ENCODE measurements around the gene CARD9. TPM values are rescaled to one million over a fixed set of nuclear protein-coding genes. Genes with fewer than 3 reads are reported as not detected.

CARD9 gene
- total and polyA plus RNA-seq, 7 donors: 0.26 to 1.1 (median 0.56) TPM

- Histone ChIP-seq H3K36me3 (ENCODE audit: insufficient read depth in 1 of 2, low read depth in 1 of 2) (no peaks in the 10 kb centered on the region), H3K4me1 (no peaks in the 10 kb centered on the region), H3K27ac (no peak overlapping the region), H3K4me3 (no peak overlapping the region), H3K9me3 (peaks cover 12% of the 10 kb centered on the region), H3K27me3 (ENCODE audit: insufficient read depth in 3 of 3, low read length in 2 of 3) (peaks cover 0 to 18% (median 6%) of the 10 kb centered on the region in 3 donors)
- TF ChIP-seq, protein P1, sequence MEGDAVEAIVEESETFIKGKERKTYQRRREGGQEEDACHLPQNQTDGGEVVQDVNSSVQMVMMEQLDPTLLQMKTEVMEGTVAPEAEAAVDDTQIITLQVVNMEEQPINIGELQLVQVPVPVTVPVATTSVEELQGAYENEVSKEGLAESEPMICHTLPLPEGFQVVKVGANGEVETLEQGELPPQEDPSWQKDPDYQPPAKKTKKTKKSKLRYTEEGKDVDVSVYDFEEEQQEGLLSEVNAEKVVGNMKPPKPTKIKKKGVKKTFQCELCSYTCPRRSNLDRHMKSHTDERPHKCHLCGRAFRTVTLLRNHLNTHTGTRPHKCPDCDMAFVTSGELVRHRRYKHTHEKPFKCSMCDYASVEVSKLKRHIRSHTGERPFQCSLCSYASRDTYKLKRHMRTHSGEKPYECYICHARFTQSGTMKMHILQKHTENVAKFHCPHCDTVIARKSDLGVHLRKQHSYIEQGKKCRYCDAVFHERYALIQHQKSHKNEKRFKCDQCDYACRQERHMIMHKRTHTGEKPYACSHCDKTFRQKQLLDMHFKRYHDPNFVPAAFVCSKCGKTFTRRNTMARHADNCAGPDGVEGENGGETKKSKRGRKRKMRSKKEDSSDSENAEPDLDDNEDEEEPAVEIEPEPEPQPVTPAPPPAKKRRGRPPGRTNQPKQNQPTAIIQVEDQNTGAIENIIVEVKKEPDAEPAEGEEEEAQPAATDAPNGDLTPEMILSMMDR (IDR thresholded peaks at IDR 0.05): no peak
- intact Hi-C loops (cut with DNase I): no loop called here
- no peak for ATAC-seq
- no peak for DNase-seq
- whole genome bisulfite sequencing, 3 donors: 67 to 75% (median 71%) methylated on average over 21 of the region's 21 CpGs
Observed at GRCh38 chr9:136318111-136318775, 55.2 kb downstream of the CARD9 start.

- H3K27ac ChIP-seq: no peak overlapping the region
- no peak for DNase-seq
- intact Hi-C loops (cut with DNase I): no loop called here
- H3K36me3 ChIP-seq (ENCODE audit: insufficient read depth in 1 of 2, low read depth in 1 of 2): no peaks in the 10 kb centered on the region
- WGBS, 3 donors: 82 to 85% (median 83%) methylated on average over 14 to 16 of the region's 16 CpGs
- peaks cover 0 to 15% (median 6%) of the 10 kb centered on the region in 3 donors for H3K27me3 ChIP-seq (ENCODE audit: insufficient read depth in 3 of 3, low read length in 2 of 3)
- no peaks in the 10 kb centered on the region for H3K4me1 ChIP-seq
- no peak overlapping the region for H3K4me3 ChIP-seq
- TF ChIP-seq, protein P1 (IDR thresholded peaks at IDR 0.05): no peak
- peaks cover 12% of the 10 kb centered on the region for H3K9me3 ChIP-seq
- no peak for ATAC-seq
Observed at GRCh38 chr9:136317695-136318094, 55.8 kb downstream of the CARD9 start.

- DNase-seq (no peak), ATAC-seq (no peak)
- Histone ChIP-seq H3K9me3 (peaks cover 12% of the 10 kb centered on the region), H3K36me3 (ENCODE audit: insufficient read depth in 1 of 2, low read depth in 1 of 2) (no peaks in the 10 kb centered on the region), H3K27me3 (ENCODE audit: insufficient read depth in 3 of 3, low read length in 2 of 3) (peaks cover 0 to 18% (median 3%) of the 10 kb centered on the region in 3 donors), H3K4me3 (no peak overlapping the region), H3K27ac (no peak overlapping the region), H3K4me1 (no peaks in the 10 kb centered on the region)
- intact Hi-C loops (cut with DNase I): no loop called here
- WGBS, 3 donors: 85 to 93% (median 92%) methylated on average over 13 of the region's 13 CpGs
- TF ChIP-seq, protein P1 (IDR thresholded peaks at IDR 0.05): no peak
Observed at GRCh38 chr9:136316896-136317676, 56.4 kb downstream of the CARD9 start.

- Histone ChIP-seq H3K9me3 (peaks cover 12% of the 10 kb centered on the region), H3K36me3 (ENCODE audit: insufficient read depth in 1 of 2, low read depth in 1 of 2) (no peaks in the 10 kb centered on the region), H3K27ac (no peak overlapping the region), H3K27me3 (ENCODE audit: insufficient read depth in 3 of 3, low read length in 2 of 3) (peaks cover 0 to 21% (median 5%) of the 10 kb centered on the region in 3 donors), H3K4me3 (no peak overlapping the region), H3K4me1 (no peaks in the 10 kb centered on the region)
- ATAC-seq (no peak), DNase-seq (no peak)
- TF ChIP-seq, protein P1 (IDR thresholded peaks at IDR 0.05): no peak
- intact Hi-C loops (cut with DNase I): no loop called here
- WGBS, 3 donors: 96 to 98% (median 96%) methylated on average over 23 of the region's 23 CpGs
Observed at GRCh38 chr9:136316271-136316751, 57.2 kb downstream of the CARD9 start.

Measured in psoas muscle (tissue), 8 donors.